CD4-positive, alpha-beta memory T cell (primary cell): ENCODE measurements around the gene XKR7. TPM values are rescaled to one million over a fixed set of nuclear protein-coding genes. Genes with fewer than 3 reads are reported as not detected.
"Not testable (repeated sequence)": the region's sequence is repeated elsewhere in the genome, so short reads cannot be mapped to it uniquely, and the experiment has no call there.

Source experiments
- CTCF ChIA-PET: fragments of 350-600 bp; sonication (Branson Sonifier 250); formaldehyde crosslinking; loops from one replicate; lab custom pipeline; 2021; ENCODE audit warnings: inconsistent platforms; ENCODE audit not compliant: partially characterized antibody; lab: Charles Lee
- POLR2A ChIA-PET: fragments of 350-600 bp; sonication (Branson Sonifier 250); formaldehyde crosslinking; loops from one replicate; lab custom pipeline; 2021; ENCODE audit not compliant: partially characterized antibody; lab: Charles Lee
- DNase-seq, 5 donors: peaks; one replicate each; pipeline versions ENCODE4 v3.0.0 to v3.0.0-alpha.2; 2020 to 2022; ENCODE audit warnings: mixed read lengths in 1 of 5
- H3K27ac ChIP-seq: one replicate; pipeline ENCODE4 v1.7.0; 2013; ENCODE audit warnings: low read depth, low read length
- H3K27me3 ChIP-seq: 2 replicates; pipeline ENCODE4 v1.7.0; 2013; ENCODE audit warnings: mild to moderate bottlenecking, low read length, moderate library complexity; ENCODE audit not compliant: insufficient read depth
- H3K36me3 ChIP-seq: 2 replicates; pipeline ENCODE4 v1.7.0; 2013; ENCODE audit warnings: mild to moderate bottlenecking, low read length, moderate library complexity; ENCODE audit not compliant: insufficient read depth
- H3K4me1 ChIP-seq: 2 replicates; pipeline ENCODE4 v1.7.0; 2013; ENCODE audit warnings: mild to moderate bottlenecking, low read length, moderate library complexity; ENCODE audit not compliant: insufficient read depth
- H3K4me3 ChIP-seq, 2 donors: one replicate each; pipeline ENCODE4 v1.7.0; 2013; ENCODE audit warnings: low read length in 2 of 2, mild to moderate bottlenecking in 1 of 2
- H3K9me3 ChIP-seq, 2 donors: one replicate each; pipeline ENCODE4 v1.7.0; 2013; ENCODE audit warnings: low read length in 2 of 2, control low read depth in 1 of 2; ENCODE audit not compliant: control insufficient read depth in 1 of 2
- H3K27ac Mint-ChIP-seq, 7 donors: one replicate each; pipeline ENCODE4 v1.8.0; 2020 to 2021; ENCODE audit warnings: mixed read lengths in 7 of 7, mild to moderate bottlenecking in 6 of 7, inconsistent platforms in 3 of 7, moderate library complexity in 3 of 7
- H3K27me3 Mint-ChIP-seq, 2 donors: one replicate each; pipeline ENCODE4 v1.8.0; 2020 to 2021; ENCODE audit warnings: mixed read lengths in 2 of 2
- H3K36me3 Mint-ChIP-seq, 2 donors: one replicate each; pipeline ENCODE4 v1.8.0; 2020 to 2021; ENCODE audit warnings: mixed read lengths in 2 of 2, inconsistent platforms in 1 of 2, mild to moderate bottlenecking in 1 of 2
- H3K4me1 Mint-ChIP-seq, 4 donors: one replicate each; pipeline ENCODE4 v1.8.0; 2020 to 2021; ENCODE audit warnings: mixed read lengths in 4 of 4, mild to moderate bottlenecking in 1 of 4
- H3K4me3 Mint-ChIP-seq, 8 donors: one replicate each; pipeline ENCODE4 v1.8.0; 2020 to 2021; ENCODE audit warnings: mixed read lengths in 8 of 8, mild to moderate bottlenecking in 7 of 8, moderate library complexity in 6 of 8, inconsistent platforms in 3 of 8
- H3K9me3 Mint-ChIP-seq, 8 donors: one replicate each; pipeline ENCODE4 v1.8.0; 2020 to 2021; ENCODE audit warnings: mixed read lengths in 8 of 8, mild to moderate bottlenecking in 5 of 8, inconsistent platforms in 3 of 8, moderate library complexity in 1 of 8
- intact Hi-C: fragments of 100-400 bp; cut with micrococcal nuclease; formaldehyde crosslinking; loops from one replicate; pipeline ENCODE4 v1.15.1; 2023
- polyA plus RNA-seq, 2 donors: library from polyadenylated mRNA; unstranded; fragments of 300-500 nt; fragmentation: Illumina TruSeq; gene quantifications; one replicate each; pipeline ENCODE4 v1.2.3, GENCODE V29; 2021
- total RNA-seq, 2 experiments: library from RNA; stranded (reverse); gene quantifications; one replicate each; pipeline ENCODE4 v1.2.3, GENCODE V29; 2021

Gene XKR7
- total and polyA plus RNA-seq, 4 experiments from 2014 or later = not detected

DNA sequence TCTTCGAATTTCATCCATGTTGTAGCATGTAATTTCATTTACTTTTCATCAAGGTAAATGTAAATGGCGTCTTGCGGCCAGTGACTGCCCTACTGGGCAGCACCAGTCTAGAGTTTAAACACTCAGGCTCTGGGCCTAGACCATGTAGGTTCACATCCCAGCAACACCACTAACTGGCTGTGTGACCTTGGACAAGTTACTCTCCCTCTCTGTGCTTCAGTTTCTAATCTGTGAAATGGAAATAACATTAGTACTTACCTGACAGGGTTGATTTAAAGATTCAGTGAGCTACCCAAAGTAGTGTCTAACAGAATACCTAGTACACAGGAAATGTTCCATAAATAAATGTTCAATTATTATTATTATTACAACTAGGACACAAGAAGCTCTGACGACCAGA is 45.4 kb upstream of the XKR7 start:
- CTCF ChIA-PET = no interaction called here
- Histone ChIP-seq H3K9me3 (no peaks in the 10 kb centered on the region), H3K4me3 (no peak overlapping the region), H3K4me1 (no peaks in the 10 kb centered on the region), H3K27ac (no peak overlapping the region), H3K27me3 (no peaks in the 10 kb centered on the region), H3K36me3 (no peaks in the 10 kb centered on the region)
- Mint-ChIP-seq H3K36me3 (no peaks in the 10 kb centered on the region), H3K27me3 (peaks cover 38 to 56% of the 10 kb centered on the region in 2 donors), H3K27ac (no peak overlapping the region), H3K4me3 (no peak overlapping the region), H3K4me1 (no peaks in the 10 kb centered on the region), H3K9me3 (peaks cover 0 to 2% (median 0%) of the 10 kb centered on the region in 8 donors)
- intact Hi-C loops = no loop called here
- POLR2A ChIA-PET = no interaction called here
- no peak for DNase-seq

GRCh38 chr20:31923388-31924331 is 44.3 kb upstream of the XKR7 start:
- Mint-ChIP-seq H3K4me3 (no peak overlapping the region), H3K36me3 (no peaks in the 10 kb centered on the region), H3K9me3 (peaks cover 0 to 2% (median 0%) of the 10 kb centered on the region in 8 donors), H3K4me1 (no peaks in the 10 kb centered on the region), H3K27ac (peak overlapping the region in 1 of 7 donors; percentile 72), H3K27me3 (peaks cover 38 to 56% of the 10 kb centered on the region in 2 donors)
- Histone ChIP-seq H3K27me3 (no peaks in the 10 kb centered on the region), H3K9me3 (no peaks in the 10 kb centered on the region), H3K27ac (no peak overlapping the region), H3K36me3 (no peaks in the 10 kb centered on the region), H3K4me3 (no peak overlapping the region), H3K4me1 (no peaks in the 10 kb centered on the region)
- intact Hi-C loops = no loop called here
- no peak for DNase-seq
- CTCF ChIA-PET = no interaction called here
- POLR2A ChIA-PET = no interaction called here

- POLR2A ChIA-PET = no interaction called here
- CTCF ChIA-PET = no interaction called here
- Histone ChIP-seq H3K4me3 (no peak overlapping the region), H3K27ac (no peak overlapping the region), H3K27me3 (no peaks in the 10 kb centered on the region), H3K36me3 (no peaks in the 10 kb centered on the region), H3K9me3 (no peaks in the 10 kb centered on the region), H3K4me1 (no peaks in the 10 kb centered on the region)
- no peaks in the 10 kb centered on the region for H3K4me1 Mint-ChIP-seq
- H3K36me3 Mint-ChIP-seq = no peaks in the 10 kb centered on the region
- H3K4me3 Mint-ChIP-seq = no peak overlapping the region
- intact Hi-C loops = no loop called here
- no peak for DNase-seq
- peaks cover 40 to 51% of the 10 kb centered on the region in 2 donors for H3K27me3 Mint-ChIP-seq
- H3K27ac Mint-ChIP-seq = no peak overlapping the region
- peaks cover 0 to 2% (median 0%) of the 10 kb centered on the region in 8 donors for H3K9me3 Mint-ChIP-seq
Observed at GRCh38 chr20:31924561-31924960, 43.4 kb upstream of the XKR7 start.

DNA sequence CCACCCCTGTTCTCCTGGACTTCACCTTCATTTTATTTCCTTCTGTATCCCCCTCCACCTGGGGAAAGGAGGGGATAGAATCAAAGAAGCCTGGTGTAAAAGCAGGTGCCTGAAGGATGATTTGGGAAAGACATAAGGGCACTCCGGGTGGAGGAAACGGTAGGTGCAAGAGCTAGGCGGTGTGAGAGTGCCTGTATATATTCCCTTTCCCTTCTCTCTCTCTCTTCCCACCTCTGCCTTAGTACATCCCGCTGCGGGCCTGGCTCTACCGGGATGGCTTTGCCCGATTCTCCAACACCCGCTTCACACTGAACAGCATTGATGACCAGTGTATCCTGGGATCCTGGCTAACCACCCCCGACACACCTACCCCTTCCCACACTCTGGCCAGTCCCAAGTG is 42.3 kb upstream of the XKR7 start:
- no peak for DNase-seq
- Mint-ChIP-seq H3K36me3 (no peaks in the 10 kb centered on the region), H3K4me3 (no peak overlapping the region), H3K27ac (no peak overlapping the region), H3K27me3 (peaks cover 34 to 45% of the 10 kb centered on the region in 2 donors), H3K9me3 (peaks cover 0 to 2% (median 0%) of the 10 kb centered on the region in 8 donors), H3K4me1 (no peaks in the 10 kb centered on the region)
- Histone ChIP-seq H3K9me3 (no peaks in the 10 kb centered on the region), H3K4me1 (no peaks in the 10 kb centered on the region), H3K36me3 (no peaks in the 10 kb centered on the region), H3K27ac (no peak overlapping the region), H3K4me3 (no peak overlapping the region), H3K27me3 (no peaks in the 10 kb centered on the region)
- ChIA-PET CTCF (no interaction called here), POLR2A (no interaction called here)
- intact Hi-C loops = no loop called here

DNA sequence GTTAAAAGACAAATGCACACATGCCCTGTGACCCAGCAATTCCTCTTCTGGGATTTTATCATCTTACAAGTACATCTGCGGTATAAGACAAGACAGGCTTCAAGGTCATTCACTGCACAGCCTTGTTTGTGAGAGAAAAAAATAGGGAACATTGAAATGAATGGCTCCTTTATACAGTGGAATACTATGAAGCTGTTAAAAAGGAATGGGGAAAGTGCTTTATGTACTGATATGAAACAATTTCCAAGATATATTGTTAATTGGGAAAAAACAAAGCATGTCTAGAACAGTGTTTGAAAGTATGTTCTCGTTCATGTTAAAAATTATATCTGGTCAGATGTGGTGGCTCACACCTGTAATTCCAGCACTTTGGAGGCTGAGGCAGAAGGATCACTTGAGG is 41.5 kb upstream of the XKR7 start:
- H3K36me3 Mint-ChIP-seq = no peaks in the 10 kb centered on the region
- H3K27ac ChIP-seq = no peak overlapping the region
- no peaks in the 10 kb centered on the region for H3K27me3 ChIP-seq
- H3K4me1 ChIP-seq = no peaks in the 10 kb centered on the region
- H3K27ac Mint-ChIP-seq = no peak overlapping the region
- CTCF ChIA-PET = no interaction called here
- H3K27me3 Mint-ChIP-seq = peaks cover 33 to 47% of the 10 kb centered on the region in 2 donors
- DNase-seq = no peak
- no peaks in the 10 kb centered on the region for H3K36me3 ChIP-seq
- H3K9me3 ChIP-seq = no peaks in the 10 kb centered on the region
- peaks cover 0 to 2% (median 0%) of the 10 kb centered on the region in 8 donors for H3K9me3 Mint-ChIP-seq
- intact Hi-C loops = no loop called here
- no peaks in the 10 kb centered on the region for H3K4me1 Mint-ChIP-seq
- H3K4me3 Mint-ChIP-seq = no peak overlapping the region
- H3K4me3 ChIP-seq = no peak overlapping the region
- POLR2A ChIA-PET = no interaction called here

DNA sequence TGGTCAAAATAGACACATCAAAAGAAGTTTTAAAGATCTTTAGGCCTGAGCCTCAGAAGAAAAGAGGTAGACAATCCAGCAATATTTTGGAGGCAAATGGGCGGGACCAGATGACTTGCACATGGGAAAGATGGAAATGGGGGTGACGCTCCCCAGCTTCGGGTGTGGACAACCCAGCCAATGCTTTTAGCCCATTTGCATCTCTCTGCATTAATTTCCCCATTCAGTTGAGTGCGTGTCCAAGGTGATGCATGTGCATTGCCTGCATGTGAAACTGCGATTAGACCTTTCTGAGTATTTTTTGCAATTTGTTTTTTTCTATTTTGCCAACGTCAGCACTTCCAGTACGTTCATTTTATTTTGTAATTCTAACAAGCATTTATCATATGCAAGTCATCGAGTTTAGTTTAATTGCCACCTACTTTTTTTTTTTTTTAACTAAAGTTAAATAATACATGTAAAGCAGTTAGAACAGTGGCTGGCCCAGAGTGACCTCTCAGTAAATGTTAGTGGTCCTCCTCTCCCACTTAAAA is 40.3 kb upstream of the XKR7 start:
- H3K27ac ChIP-seq = no peak overlapping the region
- CTCF ChIA-PET = no interaction called here

GRCh38 chr20:31929631-31930030 is 38.3 kb upstream of the XKR7 start:
- H3K9me3 ChIP-seq, H3K9me3 Mint-ChIP-seq, intact Hi-C loops, CTCF ChIA-PET, H3K27ac ChIP-seq, H3K4me3 Mint-ChIP-seq, H3K27me3 ChIP-seq, H3K36me3 ChIP-seq, H3K36me3 Mint-ChIP-seq, H3K27ac Mint-ChIP-seq, POLR2A ChIA-PET, H3K4me1 ChIP-seq, H3K4me3 ChIP-seq, DNase-seq, H3K4me1 Mint-ChIP-seq: not testable (repeated sequence)
- H3K27me3 Mint-ChIP-seq = peaks cover 20 to 27% of the 10 kb centered on the region in 2 donors

More for the DNA sequence above, 40.3 kb upstream of the XKR7 start:
- Mint-ChIP-seq H3K9me3 (peaks cover 0 to 2% (median 0%) of the 10 kb centered on the region in 8 donors), H3K27me3 (peaks cover 28 to 39% of the 10 kb centered on the region in 2 donors), H3K36me3 (no peaks in the 10 kb centered on the region), H3K4me3 (no peak overlapping the region), H3K4me1 (no peaks in the 10 kb centered on the region), H3K27ac (no peak overlapping the region)
- POLR2A ChIA-PET = no interaction called here
- intact Hi-C loops = no loop called here
- H3K4me1 ChIP-seq = no peaks in the 10 kb centered on the region
- no peaks in the 10 kb centered on the region for H3K9me3 ChIP-seq
- no peaks in the 10 kb centered on the region for H3K36me3 ChIP-seq
- no peak for DNase-seq
- H3K27me3 ChIP-seq = no peaks in the 10 kb centered on the region
- no peak overlapping the region for H3K4me3 ChIP-seq
